ENCODE data around the gene ZDHHC9.

- no peak for TF ChIP-seq CTCF (conservative IDR thresholded peaks at IDR 0.05; ENCODE audit: low read depth, low read length)
- TF ChIP-seq POLR2A (IDR thresholded peaks at IDR 0.05; ENCODE audit: low read depth, low read length), result no peak
- TF ChIP-seq BHLHE40 (IDR thresholded peaks at IDR 0.05; ENCODE audit: low read depth, low read length), result no peak
- no peak for TF ChIP-seq MXI1 (IDR thresholded peaks at IDR 0.05; ENCODE audit: borderline replicate concordance, low read depth, low read length)
- no peak for TF ChIP-seq NFE2L2 (IDR thresholded peaks at IDR 0.05; ENCODE audit: low read depth, low read length)
These were observed 3.0 kb upstream of the ZDHHC9 start for GRCh38 chrX:129846716-129847115.

Measured in IMR-90 (cell line).